ENCODE data around the gene SLC12A4. TPM values are rescaled to one million over a fixed set of nuclear protein-coding genes. Genes with fewer than 3 reads are reported as not detected.

SLC12A4 gene
- total RNA-seq, 1 experiment from 2014 or later: 107 TPM

DNA sequence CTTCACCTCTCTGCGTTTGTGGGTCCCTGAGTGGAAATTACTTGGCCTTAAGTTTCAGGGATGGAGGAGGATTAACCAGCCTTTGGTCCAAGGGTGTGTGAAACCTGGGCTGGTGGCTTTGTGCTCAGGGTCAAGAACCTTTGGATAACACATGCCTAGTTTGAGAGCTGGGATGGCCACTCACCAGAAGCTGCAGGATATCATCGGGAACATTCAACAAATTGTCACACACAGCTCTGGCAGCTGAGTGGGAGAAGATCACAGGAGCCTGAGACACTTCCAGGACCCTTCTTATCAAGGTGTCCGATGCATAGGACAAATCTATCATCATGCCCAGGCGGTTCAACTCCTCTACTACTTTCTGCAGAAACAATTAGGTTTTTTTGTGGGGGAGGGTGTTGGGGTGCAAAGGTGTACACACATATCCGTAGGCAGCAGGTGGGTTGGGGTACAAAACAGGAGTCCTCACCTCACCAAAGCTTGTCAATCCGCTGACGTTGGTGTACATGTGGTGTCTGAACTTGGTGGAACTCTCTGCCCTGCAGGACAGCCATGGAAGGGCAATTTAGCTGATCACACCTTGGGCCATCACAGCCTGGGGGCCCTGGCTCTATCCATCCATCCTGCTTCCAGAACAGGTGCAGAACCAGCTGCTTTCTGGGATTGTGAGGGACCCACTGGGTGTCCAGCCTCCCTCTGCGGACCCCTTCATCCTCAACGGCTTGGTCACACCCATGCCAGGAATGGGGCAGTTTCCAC is 9.2 kb upstream of the SLC12A4 start:
- BruUV-seq (replicated peaks): no TSS peak
- no peak overlapping the region for H3K4me3 Mint-ChIP-seq (ENCODE audit: unreplicated experiment)
- intact Hi-C loops (cut with micrococcal nuclease; ENCODE audit: unreplicated experiment): no loop called here

DNA sequence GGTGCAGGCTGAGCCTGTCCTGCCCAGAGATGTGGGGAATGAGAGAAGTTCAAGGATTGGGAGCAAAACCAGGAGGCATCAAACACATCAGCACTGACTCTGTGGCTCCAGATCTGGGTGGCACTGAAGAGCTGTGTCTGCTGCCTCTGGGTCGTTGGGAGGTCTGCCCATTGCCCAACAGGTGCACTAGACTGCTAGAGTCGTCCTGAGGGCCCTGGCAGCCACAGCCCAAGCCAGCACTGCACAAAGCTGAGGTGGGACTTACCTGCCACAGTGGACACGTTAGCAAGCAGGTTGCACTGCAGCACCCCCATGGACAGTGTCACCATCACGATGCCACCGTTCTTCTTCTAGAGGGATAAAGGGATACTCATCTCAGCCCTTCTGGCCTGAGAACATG is 8.6 kb upstream of the SLC12A4 start:
- TF ChIP-seq, protein P1, sequence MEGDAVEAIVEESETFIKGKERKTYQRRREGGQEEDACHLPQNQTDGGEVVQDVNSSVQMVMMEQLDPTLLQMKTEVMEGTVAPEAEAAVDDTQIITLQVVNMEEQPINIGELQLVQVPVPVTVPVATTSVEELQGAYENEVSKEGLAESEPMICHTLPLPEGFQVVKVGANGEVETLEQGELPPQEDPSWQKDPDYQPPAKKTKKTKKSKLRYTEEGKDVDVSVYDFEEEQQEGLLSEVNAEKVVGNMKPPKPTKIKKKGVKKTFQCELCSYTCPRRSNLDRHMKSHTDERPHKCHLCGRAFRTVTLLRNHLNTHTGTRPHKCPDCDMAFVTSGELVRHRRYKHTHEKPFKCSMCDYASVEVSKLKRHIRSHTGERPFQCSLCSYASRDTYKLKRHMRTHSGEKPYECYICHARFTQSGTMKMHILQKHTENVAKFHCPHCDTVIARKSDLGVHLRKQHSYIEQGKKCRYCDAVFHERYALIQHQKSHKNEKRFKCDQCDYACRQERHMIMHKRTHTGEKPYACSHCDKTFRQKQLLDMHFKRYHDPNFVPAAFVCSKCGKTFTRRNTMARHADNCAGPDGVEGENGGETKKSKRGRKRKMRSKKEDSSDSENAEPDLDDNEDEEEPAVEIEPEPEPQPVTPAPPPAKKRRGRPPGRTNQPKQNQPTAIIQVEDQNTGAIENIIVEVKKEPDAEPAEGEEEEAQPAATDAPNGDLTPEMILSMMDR (IDR thresholded peaks at IDR 0.05; ENCODE audit: insufficient read depth in 1 of 2, low read depth in 1 of 2, low read length in 1 of 2, severe bottlenecking in 1 of 2, unreplicated experiment in 1 of 2): no peak
- POLR2A ChIA-PET: no interaction called here
- no peaks in the 10 kb centered on the region for H3K9me3 Mint-ChIP-seq (ENCODE audit: unreplicated experiment)
- Histone ChIP-seq H3K9me3 (no peaks in the 10 kb centered on the region), H3K4me3 (ENCODE audit: low read depth, low read length) (no peak overlapping the region), H3K27me3 (replicated peaks; ENCODE audit: control insufficient read depth, insufficient read depth, low read length) (no peaks in the 10 kb centered on the region), H3K36me3 (ENCODE audit: control insufficient read depth, insufficient read depth, low read length) (no peaks in the 10 kb centered on the region), H3K4me1 (no peaks in the 10 kb centered on the region)
- DNase-seq: no peak
- intact Hi-C loops (cut with micrococcal nuclease; ENCODE audit: unreplicated experiment): no loop called here
- H3K4me3 Mint-ChIP-seq (ENCODE audit: unreplicated experiment): no peak overlapping the region
- H3K36me3 Mint-ChIP-seq (ENCODE audit: insufficient read depth, unreplicated experiment): no peaks in the 10 kb centered on the region
- no TSS peak for BruUV-seq (replicated peaks)
- CTCF ChIA-PET: no interaction called here
- no peaks in the 10 kb centered on the region for H3K27me3 Mint-ChIP-seq (ENCODE audit: insufficient read depth, unreplicated experiment)
- no peak overlapping the region for H3K27ac Mint-ChIP-seq (ENCODE audit: unreplicated experiment)
- H3K4me1 Mint-ChIP-seq (ENCODE audit: low read depth, unreplicated experiment): no peaks in the 10 kb centered on the region

More for the DNA sequence above, 9.2 kb upstream of the SLC12A4 start:
- DNase-seq: no peak
- Histone ChIP-seq H3K4me3 (ENCODE audit: low read depth, low read length) (no peak overlapping the region), H3K36me3 (ENCODE audit: control insufficient read depth, insufficient read depth, low read length) (no peaks in the 10 kb centered on the region), H3K27me3 (replicated peaks; ENCODE audit: control insufficient read depth, insufficient read depth, low read length) (no peaks in the 10 kb centered on the region), H3K9me3 (no peaks in the 10 kb centered on the region), H3K4me1 (no peaks in the 10 kb centered on the region)
- CTCF ChIA-PET: no interaction called here
- TF ChIP-seq, protein P1 (IDR thresholded peaks at IDR 0.05; ENCODE audit: insufficient read depth in 1 of 2, low read depth in 1 of 2, low read length in 1 of 2, severe bottlenecking in 1 of 2, unreplicated experiment in 1 of 2): no peak
- no peaks in the 10 kb centered on the region for H3K4me1 Mint-ChIP-seq (ENCODE audit: low read depth, unreplicated experiment)
- POLR2A ChIA-PET: interaction anchor here (0.8 kb wide), 1 partner anchor 46 kb away, joined by 3 read pairs; the partner anchor contains the start of genes DDX28 and DUS2
- H3K9me3 Mint-ChIP-seq (ENCODE audit: unreplicated experiment): no peaks in the 10 kb centered on the region
- H3K27me3 Mint-ChIP-seq (ENCODE audit: insufficient read depth, unreplicated experiment): no peaks in the 10 kb centered on the region
- no peak overlapping the region for H3K27ac Mint-ChIP-seq (ENCODE audit: unreplicated experiment)
- H3K36me3 Mint-ChIP-seq (ENCODE audit: insufficient read depth, unreplicated experiment): no peaks in the 10 kb centered on the region

DNA sequence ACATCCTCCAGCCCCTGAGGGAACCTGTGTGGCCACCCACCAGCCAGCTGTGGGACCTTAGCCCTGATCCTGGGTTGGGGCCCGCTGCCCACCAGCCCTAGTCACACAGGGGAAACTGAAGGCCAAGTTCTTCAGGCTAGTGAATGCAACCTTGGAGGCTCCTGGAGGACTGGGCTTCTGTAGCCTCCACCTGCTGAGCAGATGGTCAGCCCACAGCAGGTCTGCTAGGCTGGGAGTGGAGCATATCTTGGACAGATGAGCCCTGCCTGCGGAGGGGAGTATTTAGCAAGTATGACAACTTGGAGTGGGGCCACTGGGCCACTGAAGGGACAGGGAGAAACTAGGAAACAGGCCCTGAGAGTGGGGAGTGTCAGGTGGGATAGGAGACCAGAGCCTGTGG is 7.8 kb upstream of the SLC12A4 start:
- Mint-ChIP-seq H3K4me1 (ENCODE audit: low read depth, unreplicated experiment) (no peaks in the 10 kb centered on the region), H3K9me3 (ENCODE audit: unreplicated experiment) (no peaks in the 10 kb centered on the region), H3K36me3 (ENCODE audit: insufficient read depth, unreplicated experiment) (no peaks in the 10 kb centered on the region), H3K27ac (ENCODE audit: unreplicated experiment) (no peak overlapping the region), H3K4me3 (ENCODE audit: unreplicated experiment) (no peak overlapping the region), H3K27me3 (ENCODE audit: insufficient read depth, unreplicated experiment) (no peaks in the 10 kb centered on the region)
- no peaks in the 10 kb centered on the region for H3K27me3 ChIP-seq (replicated peaks; ENCODE audit: control insufficient read depth, insufficient read depth, low read length)
- H3K36me3 ChIP-seq (ENCODE audit: control insufficient read depth, insufficient read depth, low read length): no peaks in the 10 kb centered on the region
- H3K9me3 ChIP-seq: no peaks in the 10 kb centered on the region
- DNase-seq: no peak
- no peak overlapping the region for H3K4me3 ChIP-seq (ENCODE audit: low read depth, low read length)
- ChIA-PET POLR2A (interaction anchor here (0.6 kb wide), 1 partner anchor 65 kb away, joined by 3 read pairs; no protein-coding TSS in a partner anchor), CTCF (no interaction called here)
- TF ChIP-seq, protein P1 (IDR thresholded peaks at IDR 0.05; ENCODE audit: insufficient read depth in 1 of 2, low read depth in 1 of 2, low read length in 1 of 2, severe bottlenecking in 1 of 2, unreplicated experiment in 1 of 2): no peak
- H3K4me1 ChIP-seq: no peaks in the 10 kb centered on the region
- intact Hi-C loops (cut with micrococcal nuclease; ENCODE audit: unreplicated experiment): no loop called here
- no TSS peak for BruUV-seq (replicated peaks)
